Activated naive CD4-positive, alpha-beta T cell treated with anti-CD3 and anti-CD28 coated beads, Interleukin-2, amount 10 ng/mL, durations not matched to agents 5 hours and 36 hours (primary cell): ENCODE results near the gene GBP4. TPM values are rescaled to one million over a fixed set of nuclear protein-coding genes. Genes with fewer than 3 reads are reported as not detected.

ENCODE experiments used
- total RNA-seq, 2 experiments: library from RNA; stranded (reverse); gene quantifications; one replicate each; pipeline ENCODE4 v1.2.3, GENCODE V29; 2021

Gene GBP4, protein sequence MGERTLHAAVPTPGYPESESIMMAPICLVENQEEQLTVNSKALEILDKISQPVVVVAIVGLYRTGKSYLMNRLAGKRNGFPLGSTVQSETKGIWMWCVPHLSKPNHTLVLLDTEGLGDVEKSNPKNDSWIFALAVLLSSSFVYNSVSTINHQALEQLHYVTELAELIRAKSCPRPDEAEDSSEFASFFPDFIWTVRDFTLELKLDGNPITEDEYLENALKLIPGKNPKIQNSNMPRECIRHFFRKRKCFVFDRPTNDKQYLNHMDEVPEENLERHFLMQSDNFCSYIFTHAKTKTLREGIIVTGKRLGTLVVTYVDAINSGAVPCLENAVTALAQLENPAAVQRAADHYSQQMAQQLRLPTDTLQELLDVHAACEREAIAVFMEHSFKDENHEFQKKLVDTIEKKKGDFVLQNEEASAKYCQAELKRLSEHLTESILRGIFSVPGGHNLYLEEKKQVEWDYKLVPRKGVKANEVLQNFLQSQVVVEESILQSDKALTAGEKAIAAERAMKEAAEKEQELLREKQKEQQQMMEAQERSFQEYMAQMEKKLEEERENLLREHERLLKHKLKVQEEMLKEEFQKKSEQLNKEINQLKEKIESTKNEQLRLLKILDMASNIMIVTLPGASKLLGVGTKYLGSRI
- 10 to 100 TPM; 80.9 to 81.1 TPM for total RNA-seq

DNA sequence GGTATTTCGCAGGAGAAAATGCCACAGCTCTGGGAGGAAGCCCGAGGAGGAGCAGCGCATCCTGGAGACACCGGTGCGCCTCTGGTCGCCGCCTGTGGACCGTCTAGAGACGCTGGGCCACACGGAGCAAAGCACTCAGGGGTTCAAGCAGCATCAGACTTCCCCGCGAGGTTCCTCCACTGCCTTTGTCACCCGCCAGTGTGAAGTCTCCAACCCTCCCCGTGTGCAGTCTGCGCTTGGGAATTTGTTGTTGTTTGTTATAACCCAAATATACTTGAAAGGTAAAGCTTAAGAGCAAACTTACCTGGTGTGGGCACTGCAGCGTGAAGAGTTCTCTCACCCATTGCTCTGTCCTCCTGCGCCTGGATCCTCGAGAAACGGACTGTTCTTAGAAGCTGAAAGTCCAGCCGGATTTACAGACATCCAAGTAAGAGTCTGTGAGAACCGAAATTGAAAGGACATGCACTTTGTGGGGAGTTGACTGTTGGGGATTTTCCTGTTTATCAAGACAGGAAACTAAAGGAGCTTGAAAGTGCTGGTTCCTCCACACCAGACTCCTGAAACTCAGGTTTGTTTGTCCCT, at the start of gene GBP4:
GBP4 (minus strand) TSS at position 452 of the 582 bp plus-strand sequence; CDS start at position 344, 108 bp downstream.

DNA sequence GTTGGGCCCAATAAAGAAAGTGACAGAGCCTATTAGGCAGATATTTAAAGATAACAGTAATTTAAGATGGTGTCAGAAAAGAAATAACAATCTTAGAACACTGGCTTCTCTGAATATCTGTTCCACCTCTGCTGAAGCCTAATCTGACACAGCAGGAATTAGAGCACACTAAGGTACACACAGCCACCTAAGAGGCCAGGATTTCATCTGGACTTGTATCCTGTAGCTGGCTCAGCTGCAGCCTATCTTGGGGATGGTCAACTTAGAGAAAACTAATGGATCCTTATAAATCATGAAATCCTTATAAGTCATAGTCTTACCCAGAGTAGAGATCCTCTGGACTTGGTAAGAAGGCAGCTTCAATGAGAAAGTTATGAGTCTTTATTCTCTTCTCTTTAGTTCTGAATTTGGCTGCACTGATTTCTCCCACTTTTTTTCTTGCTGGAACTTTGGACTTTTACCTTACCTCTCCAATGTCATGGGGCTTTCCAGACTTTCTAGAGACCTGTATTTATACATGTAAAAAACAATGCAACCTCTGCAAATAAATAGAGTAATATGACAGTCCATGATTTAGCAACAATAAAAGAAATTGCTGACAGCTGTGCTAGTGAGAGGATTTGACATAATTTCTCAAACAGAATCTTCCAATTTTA, 23.0 kb downstream of the GBP4 start, which contains the start of gene GBP7:
GBP7 (minus strand) TSS at position 403 of the 656 bp plus-strand sequence. CDS start 4,068 bp downstream, outside the sequence.

Other genes starting within 250 kb of the GBP4 start
- gene KYAT3, start 206.3 kb downstream of the GBP4 start, total RNA-seq = 10 to 100 TPM; 34.5 to 34.9 TPM
- gene RBMXL1, start 206.3 kb downstream of the GBP4 start, total RNA-seq = 10 to 100 TPM; 18.5 to 19.0 TPM
- gene GBP3, start 176.1 kb downstream of the GBP4 start, total RNA-seq = 10 to 100 TPM; 29.7 to 31.8 TPM
- 100 to 1,000 TPM; 171 to 177 TPM for gene GBP1, start 133.7 kb downstream of the GBP4 start, total RNA-seq
- 100 to 1,000 TPM; 299 to 313 TPM for gene GBP2, start 72.8 kb downstream of the GBP4 start, total RNA-seq
- gene GBP7, start 22.9 kb downstream of the GBP4 start, total RNA-seq = under 1 TPM; 0.20 to 0.39 TPM
- gene GBP5, start 73.9 kb upstream of the GBP4 start, total RNA-seq = 100 to 1,000 TPM; 330 TPM
- under 1 TPM; 0.29 to 0.40 TPM for gene GBP6, start 165.1 kb upstream of the GBP4 start, total RNA-seq